ENCODE measurements around the gene TMPRSS11A.

The TMPRSS11A gene

GRCh38 chr4:67983333-67983732 lies 20.0 kb upstream of the TMPRSS11A start:
- Histone ChIP-seq H3K4me1 (no peaks in the 10 kb centered on the region), H3K36me3 (ENCODE audit: control insufficient read depth, insufficient read depth, low read length) (no peaks in the 10 kb centered on the region), H3K27ac (no peak overlapping the region), H3K79me2 (no peaks in the 10 kb centered on the region), H3K9me3 (ENCODE audit: control insufficient read depth, low read length) (no peaks in the 10 kb centered on the region), H3K4me3 (ENCODE audit: low read depth, low read length) (no peak overlapping the region), H2AFZ (no peak overlapping the region), H3K4me2 (ENCODE audit: low read length) (no peak overlapping the region), H3K27me3 (ENCODE audit: control insufficient read depth, insufficient read depth, low read length) (no peaks in the 10 kb centered on the region), H3K9ac (no peak overlapping the region)
- TF ChIP-seq CTCF (IDR thresholded peaks at IDR 0.05), result no peak

GRCh38 chr4:67980512-67980911 lies 17.2 kb upstream of the TMPRSS11A start:
- Histone ChIP-seq H3K4me3 (ENCODE audit: low read depth, low read length) (no peak overlapping the region), H3K27ac (no peak overlapping the region), H3K36me3 (ENCODE audit: control insufficient read depth, insufficient read depth, low read length) (no peaks in the 10 kb centered on the region), H3K9me3 (ENCODE audit: control insufficient read depth, low read length) (no peaks in the 10 kb centered on the region), H3K4me1 (no peaks in the 10 kb centered on the region), H3K9ac (no peak overlapping the region), H3K79me2 (no peaks in the 10 kb centered on the region), H2AFZ (no peak overlapping the region), H3K27me3 (ENCODE audit: control insufficient read depth, insufficient read depth, low read length) (no peaks in the 10 kb centered on the region), H3K4me2 (ENCODE audit: low read length) (no peak overlapping the region)
- no peak for TF ChIP-seq CTCF (IDR thresholded peaks at IDR 0.05)

GRCh38 chr4:67973608-67974007 lies 10.3 kb upstream of the TMPRSS11A start:
- Histone ChIP-seq H3K9ac (no peak overlapping the region), H3K36me3 (ENCODE audit: control insufficient read depth, insufficient read depth, low read length) (no peaks in the 10 kb centered on the region), H3K79me2 (no peaks in the 10 kb centered on the region), H3K4me2 (ENCODE audit: low read length) (no peak overlapping the region), H3K27me3 (ENCODE audit: control insufficient read depth, insufficient read depth, low read length) (no peaks in the 10 kb centered on the region), H3K27ac (no peak overlapping the region), H2AFZ (no peak overlapping the region), H3K4me1 (no peaks in the 10 kb centered on the region), H3K4me3 (ENCODE audit: low read depth, low read length) (no peak overlapping the region), H3K9me3 (ENCODE audit: control insufficient read depth, low read length) (no peaks in the 10 kb centered on the region)
- no peak for TF ChIP-seq CTCF (IDR thresholded peaks at IDR 0.05)

- Histone ChIP-seq H3K4me3 (ENCODE audit: low read depth, low read length) (no peak overlapping the region), H3K79me2 (no peaks in the 10 kb centered on the region), H3K9me3 (ENCODE audit: control insufficient read depth, low read length) (no peaks in the 10 kb centered on the region), H3K27me3 (ENCODE audit: control insufficient read depth, insufficient read depth, low read length) (no peaks in the 10 kb centered on the region), H3K9ac (no peak overlapping the region), H2AFZ (no peak overlapping the region), H3K4me1 (no peaks in the 10 kb centered on the region), H3K4me2 (ENCODE audit: low read length) (no peak overlapping the region), H3K36me3 (ENCODE audit: control insufficient read depth, insufficient read depth, low read length) (no peaks in the 10 kb centered on the region), H3K27ac (no peak overlapping the region)
- no peak for TF ChIP-seq CTCF (IDR thresholded peaks at IDR 0.05)
Measured at GRCh38 chr4:67954890-67955289, 8.4 kb downstream of the TMPRSS11A start.

- Histone ChIP-seq H2AFZ (no peak overlapping the region), H3K4me2 (ENCODE audit: low read length) (no peak overlapping the region), H3K36me3 (ENCODE audit: control insufficient read depth, insufficient read depth, low read length) (no peaks in the 10 kb centered on the region), H3K4me1 (no peaks in the 10 kb centered on the region), H3K4me3 (ENCODE audit: low read depth, low read length) (no peak overlapping the region), H3K27ac (no peak overlapping the region), H3K27me3 (ENCODE audit: control insufficient read depth, insufficient read depth, low read length) (no peaks in the 10 kb centered on the region), H3K9me3 (ENCODE audit: control insufficient read depth, low read length) (no peaks in the 10 kb centered on the region), H3K79me2 (no peaks in the 10 kb centered on the region), H3K9ac (no peak overlapping the region)
- TF ChIP-seq CTCF (IDR thresholded peaks at IDR 0.05), result no peak
Measured at GRCh38 chr4:67941074-67941473, 22.2 kb downstream of the TMPRSS11A start.
